MV-4-11 (cell line): ENCODE data around the gene KRTAP10-5.
A peak's percentile ranks its signal among the peaks of the same experiment; 100 is the strongest.
"Not testable (repeated sequence)": the region's sequence is repeated elsewhere in the genome, so short reads cannot be mapped to it uniquely, and the experiment has no call there.

Experiments used
- DNase-seq: peaks from one replicate; lab custom pipeline; 2025; lab: John Stamatoyannopoulos, UW

The KRTAP10-5 gene

GRCh38 chr21:44571844-44572782 is 8.3 kb downstream of the KRTAP10-5 start:
- DNase-seq = no peak

- no peak for DNase-seq
These were observed 9.1 kb downstream of the KRTAP10-5 start for GRCh38 chr21:44571296-44571695.

- no peak for DNase-seq
These were observed 10.4 kb downstream of the KRTAP10-5 start for GRCh38 chr21:44569861-44570517.

- DNase-seq = no peak
These were observed 11.5 kb downstream of the KRTAP10-5 start for GRCh38 chr21:44568667-44569556.

- no peak for DNase-seq
These were observed 12.1 kb downstream of the KRTAP10-5 start for GRCh38 chr21:44568261-44568660.

GRCh38 chr21:44567481-44568171 is 12.8 kb downstream of the KRTAP10-5 start:
- DNase-seq = no peak

GRCh38 chr21:44566403-44566802 is 14.0 kb downstream of the KRTAP10-5 start:
- DNase-seq = peak; percentile 86

GRCh38 chr21:44564886-44565598 is 15.4 kb downstream of the KRTAP10-5 start:
- no peak for DNase-seq

GRCh38 chr21:44564099-44564498 is 16.3 kb downstream of the KRTAP10-5 start:
- DNase-seq = no peak

GRCh38 chr21:44558695-44559094 is 21.7 kb downstream of the KRTAP10-5 start, which contains the start of gene KRTAP10-3:
KRTAP10-3 (minus strand) TSS chr21:44558795; CDS start chr21:44558715, 80 bp downstream.
- DNase-seq = no peak

GRCh38 chr21:44558329-44558675 is 22.1 kb downstream of the KRTAP10-5 start:
- not testable (repeated sequence) for DNase-seq

- no peak for DNase-seq
These were observed 22.7 kb downstream of the KRTAP10-5 start for GRCh38 chr21:44557491-44558328.

- DNase-seq = peak; percentile 31
These were observed 23.5 kb downstream of the KRTAP10-5 start for GRCh38 chr21:44556879-44557278.

GRCh38 chr21:44555200-44555875 is 25.1 kb downstream of the KRTAP10-5 start:
- DNase-seq = no peak

GRCh38 chr21:44552681-44553080 is 27.7 kb downstream of the KRTAP10-5 start:
- no peak for DNase-seq

- no peak for DNase-seq
These were observed 28.3 kb downstream of the KRTAP10-5 start for GRCh38 chr21:44552136-44552535.

- DNase-seq = no peak
These were observed 29.0 kb downstream of the KRTAP10-5 start, which contains the start of gene KRTAP10-2 for GRCh38 chr21:44551340-44551961. KRTAP10-2 (minus strand) TSS chr21:44551505; CDS start chr21:44551458, 47 bp downstream.

- no peak for DNase-seq
These were observed 29.6 kb downstream of the KRTAP10-5 start for GRCh38 chr21:44550807-44551206.

- not testable (repeated sequence) for DNase-seq
These were observed 30.1 kb downstream of the KRTAP10-5 start for GRCh38 chr21:44550285-44550684.
